GM06990 (cell line): ENCODE measurements around the gene MAX.

Experiments used
- DNase-seq: peaks from one replicate; pipeline ENCODE4 v3.0.0-alpha.2; 2011; ENCODE audit not compliant: insufficient read length; ENCODE audit errors: extremely low read depth
- H3K27me3 ChIP-seq: replicated peaks from 2 replicates; pipeline ENCODE4 v1.6.0; 2011; ENCODE audit warnings: low read length; ENCODE audit not compliant: control insufficient read depth, insufficient read depth
- H3K36me3 ChIP-seq: 2 replicates; pipeline ENCODE4 v1.5.1; 2011; ENCODE audit warnings: low read length; ENCODE audit not compliant: control insufficient read depth, insufficient read depth
- H3K4me3 ChIP-seq: replicated peaks from 2 replicates; pipeline ENCODE4 v1.5.1; 2011; ENCODE audit warnings: low read depth, mild to moderate bottlenecking, control low read depth, low read length
- CTCF ChIP-seq: IDR thresholded peaks from 2 replicates; pipeline ENCODE4 v1.5.1; 2011; ENCODE audit warnings: low read length, control low read depth, mild to moderate bottlenecking, inconsistent platforms; ENCODE audit not compliant: insufficient read depth, poor library complexity, severe bottlenecking

MAX gene

GRCh38 chr14:65042731-65043372, 59.5 kb downstream of the MAX start:
- H3K27me3 ChIP-seq: no peaks in the 10 kb centered on the region
- no peak overlapping the region for H3K4me3 ChIP-seq
- DNase-seq: peak; percentile 19
- H3K36me3 ChIP-seq: peaks cover 10% of the 10 kb centered on the region
- TF ChIP-seq CTCF: no peak

GRCh38 chr14:65042296-65042695, 60.0 kb downstream of the MAX start:
- no peaks in the 10 kb centered on the region for H3K27me3 ChIP-seq
- H3K4me3 ChIP-seq: no peak overlapping the region
- no peak for TF ChIP-seq CTCF
- no peak for DNase-seq
- H3K36me3 ChIP-seq: peaks cover 12% of the 10 kb centered on the region

- no peak for DNase-seq
- H3K4me3 ChIP-seq: no peak overlapping the region
- no peak for TF ChIP-seq CTCF
- no peaks in the 10 kb centered on the region for H3K27me3 ChIP-seq
- peaks cover 12% of the 10 kb centered on the region for H3K36me3 ChIP-seq
Observed at GRCh38 chr14:65041434-65041915, 60.8 kb downstream of the MAX start.

- no peak for TF ChIP-seq CTCF
- no peaks in the 10 kb centered on the region for H3K27me3 ChIP-seq
- peaks cover 12% of the 10 kb centered on the region for H3K36me3 ChIP-seq
- DNase-seq: no peak
- H3K4me3 ChIP-seq: no peak overlapping the region
Observed at GRCh38 chr14:65040666-65041433, 61.5 kb downstream of the MAX start.

GRCh38 chr14:65038966-65039365, 63.4 kb downstream of the MAX start:
- DNase-seq: no peak
- no peak for TF ChIP-seq CTCF
- H3K4me3 ChIP-seq: no peak overlapping the region
- H3K27me3 ChIP-seq: no peaks in the 10 kb centered on the region
- peaks cover 7% of the 10 kb centered on the region for H3K36me3 ChIP-seq
